Right lobe of liver (tissue), 4 donors: Measurements from ENCODE around the gene CACNA2D4.

ENCODE experiments used
- CTCF ChIP-seq, 4 donors: fragments of 200-600 bp in 3 of 4; fragments of 450-650 bp in 1 of 4; IDR thresholded peaks; one replicate each; pipeline versions ENCODE4 v1.5.1 to v1.8.0; 2016 to 2022; ENCODE audit warnings: antibody characterized with exemption in 4 of 4, mild to moderate bottlenecking in 2 of 4
- POLR2A ChIP-seq: fragments of 450-650 bp; IDR thresholded peaks from one replicate; pipeline ENCODE4 v1.6.1; 2017; ENCODE audit warnings: antibody characterized with exemption, mild to moderate bottlenecking
- donor health status: DM: no; HTN: no; CAD: no.
- donor health status: DM: no; HTN: no; CAD: no.
- donor health status: DM: no; HTN: yes; CAD: no.

GRCh38 chr12:1833596-1834028 is 84.8 kb downstream of the CACNA2D4 start:
- TF ChIP-seq POLR2A, result no peak
- no peak for TF ChIP-seq CTCF (IDR thresholded peaks at IDR 0.05)
